ENCODE measurements around the gene PNRC2. TPM values are rescaled to one million over a fixed set of nuclear protein-coding genes. Genes with fewer than 3 reads are reported as not detected.
"Not testable (repeated sequence)": the region's sequence is repeated elsewhere in the genome, so short reads cannot be mapped to it uniquely, and the experiment has no call there.

Gene PNRC2
- total RNA-seq, 1 experiment from 2014 or later, result 166 TPM

- TF ChIP-seq ARID4B (CRISPR knock-in tag; IDR thresholded peaks at IDR 0.05; ENCODE audit: borderline replicate concordance) (no peak), E2F1 (CRISPR knock-in tag; IDR thresholded peaks at IDR 0.05) (no peak), USF1 (CRISPR knock-in tag; IDR thresholded peaks at IDR 0.05) (no peak), AR (CRISPR knock-in tag; IDR thresholded peaks at IDR 0.05) (no peak), USF2 (CRISPR knock-in tag; IDR thresholded peaks at IDR 0.05) (no peak), ZSCAN18 (CRISPR knock-in tag; IDR thresholded peaks at IDR 0.05) (no peak)
Observed at GRCh38 chr1:23989263-23989662, 29.6 kb downstream of the PNRC2 start (continued).

- not testable (repeated sequence) for H3K27me3 Mint-ChIP-seq (ENCODE audit: low read depth); DNase-seq (ENCODE audit: low spot score)
- POLR2A ChIA-PET, result interaction anchor here (0.6 to 0.7 kb wide), 2 partner anchors 13 to 774 kb away, joined by 3 to 12 read pairs; no protein-coding TSS in a partner anchor
Observed at GRCh38 chr1:23992011-23992410, 32.4 kb downstream of the PNRC2 start.

GRCh38 chr1:23995431-23995837 is 35.8 kb downstream of the PNRC2 start:
- ChIA-PET POLR2A (no interaction called here), CTCF (no interaction called here)
- Mint-ChIP-seq H3K27me3 (ENCODE audit: low read depth) (no peaks in the 10 kb centered on the region; the same call in 1 of the 2 replicates), H3K36me3 (peaks cover 5% of the 10 kb centered on the region), H3K4me1 (peaks cover 7% of the 10 kb centered on the region), H3K27ac (peak overlapping the region; percentile 76; the same call in 1 of the 2 replicates), H3K4me3 (no peak overlapping the region), H3K9me3 (peaks cover 4% of the 10 kb centered on the region)
- DNase-seq (ENCODE audit: low spot score) (no peak), ATAC-seq (no peak)
- TF ChIP-seq ZNF512 (CRISPR knock-in tag; IDR thresholded peaks at IDR 0.05; ENCODE audit: borderline replicate concordance), result no peak
- TF ChIP-seq ZNF317 (CRISPR knock-in tag; IDR thresholded peaks at IDR 0.05; ENCODE audit: borderline replicate concordance, low read depth), result no peak
- no peak for TF ChIP-seq ZNF121 (CRISPR knock-in tag; IDR thresholded peaks at IDR 0.05)

More at GRCh38 chr1:23992011-23992410, 32.4 kb downstream of the PNRC2 start:
- not testable (repeated sequence) for H3K4me1 Mint-ChIP-seq, H3K27ac Mint-ChIP-seq, ATAC-seq, H3K4me3 Mint-ChIP-seq, H3K9me3 Mint-ChIP-seq, H3K36me3 Mint-ChIP-seq
- CTCF ChIA-PET, result interaction anchor here (0.6 kb wide), 1 partner anchor 101 kb away, joined by 3 read pairs; no protein-coding TSS in a partner anchor
